Endothelial cell of umbilical vein (primary cell): ENCODE data around the gene LRRC59. TPM values are rescaled to one million over a fixed set of nuclear protein-coding genes. Genes with fewer than 3 reads are reported as not detected.

Experiments
- BruUV-seq: library from RNA; stranded (reverse); fragments of 400-500 nt; replicated peaks from 2 replicates; lab custom pipeline; 2021; lab: Mats Ljungman, UMichigan
- CTCF ChIA-PET: fragments of 300-600, 350-600 bp; sonication (Branson Sonifier 250); formaldehyde crosslinking; loops from one replicate; lab custom pipeline; 2021; ENCODE audit warnings: antibody characterized with exemption, inconsistent platforms; lab: Charles Lee
- POLR2A ChIA-PET: fragments of 300-600, 350-600 bp; sonication (Branson Sonifier 250); formaldehyde crosslinking; loops from one replicate; lab custom pipeline; 2021; ENCODE audit warnings: antibody characterized with exemption, inconsistent platforms; lab: Charles Lee
- DNase-seq: peaks from one replicate; pipeline ENCODE4 v3.0.0-alpha.2; 2011; ENCODE audit warnings: low read depth, low spot score
- FAIRE-seq: peaks from 2 replicates; lab custom pipeline; 2011; peaks lifted over from hg19 to GRCh38; lab: Jason Lieb, UNC
- H2AFZ ChIP-seq: 2 replicates; pipeline ENCODE4 v1.6.0; 2012; ENCODE audit warnings: low read depth, low read length, control low read depth, inconsistent platforms
- H3K27ac ChIP-seq: 2 replicates; pipeline ENCODE4 v1.5.1; 2011; ENCODE audit warnings: low read depth, mild to moderate bottlenecking, control low read depth, low read length, moderate library complexity; ENCODE audit not compliant: insufficient read depth
- H3K27me3 ChIP-seq, 2 experiments: 2 replicates each; pipeline versions ENCODE4 v1.6.0 to v1.6.1; 2011; ENCODE audit warnings: low read length in 2 of 2, mixed read lengths in 1 of 2; ENCODE audit not compliant: control insufficient read depth in 2 of 2, insufficient read depth in 2 of 2
- H3K36me3 ChIP-seq, 2 experiments: 2 replicates in 1 of 2; 3 replicates in 1 of 2; pipeline ENCODE4 v1.5.1; 2011; ENCODE audit warnings: low read length in 2 of 2, mild to moderate bottlenecking in 1 of 2, moderate library complexity in 1 of 2; ENCODE audit not compliant: control insufficient read depth in 2 of 2, insufficient read depth in 2 of 2; ENCODE audit errors: extremely low read depth in 1 of 2
- H3K4me1 ChIP-seq: 3 replicates; pipeline ENCODE4 v1.5.1; 2011; ENCODE audit warnings: mild to moderate bottlenecking, low read length; ENCODE audit not compliant: control insufficient read depth, insufficient read depth; ENCODE audit errors: extremely low read depth
- H3K4me2 ChIP-seq: 2 replicates; pipeline ENCODE4 v1.6.1; 2011; ENCODE audit warnings: low read length, control low read depth, mixed read lengths; ENCODE audit not compliant: insufficient read depth
- H3K4me3 ChIP-seq, 3 experiments: fragments of 200-600 bp in 1 of 3; sonication (generic), shearing (Covaris generic) in 1 of 3; replicated peaks in 1 of 3; 2 replicates each; pipeline ENCODE4 v1.5.1; 2011 to 2016; ENCODE audit warnings: control low read depth in 3 of 3, low read length in 3 of 3, mild to moderate bottlenecking in 2 of 3, inconsistent platforms in 1 of 3, low read depth in 1 of 3, moderate library complexity in 1 of 3; ENCODE audit not compliant: insufficient read depth in 1 of 3
- H3K79me2 ChIP-seq: 2 replicates; pipeline ENCODE4 v1.6.0; 2012; ENCODE audit warnings: low read length, inconsistent platforms; ENCODE audit not compliant: control insufficient read depth, insufficient read depth
- H3K9ac ChIP-seq: replicated peaks from 2 replicates; pipeline ENCODE3; 2011; ENCODE audit warnings: low read length, control low read depth; ENCODE audit not compliant: insufficient read depth; ENCODE audit errors: extremely low read depth
- H3K9me1 ChIP-seq: replicated peaks from 3 replicates; pipeline ENCODE4 v1.6.0; 2011; ENCODE audit warnings: mild to moderate bottlenecking, low read length; ENCODE audit not compliant: control insufficient read depth, insufficient read depth; ENCODE audit errors: extremely low read depth
- H3K9me3 ChIP-seq: replicated peaks from 2 replicates; pipeline ENCODE4 v1.5.1; 2012; ENCODE audit warnings: low read length, inconsistent platforms; ENCODE audit not compliant: control insufficient read depth, insufficient read depth
- H4K20me1 ChIP-seq: replicated peaks from 2 replicates; pipeline ENCODE3; 2011; ENCODE audit warnings: mild to moderate bottlenecking, low read length; ENCODE audit not compliant: control insufficient read depth, insufficient read depth; ENCODE audit errors: extremely low read depth
- CTCF ChIP-seq, 2 donors: IDR thresholded peaks; 1 replicate in 1 of 2; 2 replicates in 1 of 2; pipeline ENCODE4 v1.5.1; 2011; ENCODE audit warnings: low read length in 2 of 2, mild to moderate bottlenecking in 2 of 2, moderate library complexity in 2 of 2, control low read depth in 1 of 2, inconsistent platforms in 1 of 2, low read depth in 1 of 2; ENCODE audit not compliant: insufficient read depth in 1 of 2; ENCODE audit errors: extremely low read depth in 1 of 2
- EZH2 ChIP-seq: IDR thresholded peaks from 2 replicates; pipeline ENCODE4 v1.6.1; 2012; ENCODE audit warnings: borderline replicate concordance, low read depth, mild to moderate bottlenecking, moderate library complexity, low read length, inconsistent platforms; ENCODE audit not compliant: severe bottlenecking
- FOS ChIP-seq: IDR thresholded peaks from 2 replicates; pipeline ENCODE4 v1.6.1; 2011; ENCODE audit warnings: mild to moderate bottlenecking, low read length, moderate library complexity, borderline replicate concordance; ENCODE audit not compliant: insufficient read depth
- GATA2 ChIP-seq: IDR thresholded peaks from 2 replicates; pipeline ENCODE4 v1.7.0; 2011; ENCODE audit warnings: low read depth, mild to moderate bottlenecking, moderate library complexity, mixed read lengths, low read length; ENCODE audit not compliant: insufficient read length, insufficient read depth
- JUN ChIP-seq: IDR thresholded peaks from 2 replicates; pipeline ENCODE4 v1.6.1; 2011; ENCODE audit warnings: borderline replicate concordance, low read depth; ENCODE audit not compliant: insufficient read length, insufficient read depth
- MYC ChIP-seq: IDR thresholded peaks from one replicate; pipeline ENCODE4 v1.6.1; 2011; ENCODE audit warnings: mild to moderate bottlenecking, low read depth, low read length
- POLR2A ChIP-seq: IDR thresholded peaks from 2 replicates; pipeline ENCODE4 v1.6.1; 2012; ENCODE audit warnings: low read depth, mild to moderate bottlenecking, control low read depth, low read length
- POLR2AphosphoS5 ChIP-seq: IDR thresholded peaks from 2 replicates; pipeline ENCODE4 v1.6.1; 2012; ENCODE audit warnings: low read depth, mild to moderate bottlenecking, control low read depth, low read length, moderate library complexity; ENCODE audit not compliant: insufficient read depth
- dilution Hi-C: fragments of 300-500 bp; cut with MboI; formaldehyde crosslinking; loops from one replicate; pipeline ENCODE4 v1.15.0; 2019; ENCODE audit warnings: low sequenced_read_pairs; ENCODE audit not compliant: extremely low pct_ligation_motif_present
- intact Hi-C: fragments of 100-400 bp; cut with micrococcal nuclease; formaldehyde crosslinking; loops from one replicate; pipeline ENCODE4 v1.10.0; 2022
- polyA plus RNA-seq, 4 experiments: library from polyadenylated mRNA; depleted of rRNA in 3 of 4; stranded (reverse) in 3 of 4; unstranded in 1 of 4; fragments of >200 nt; gene quantifications; 2 replicates each; pipeline versions ENCODE4 v1.2.1 to v1.2.3, GENCODE V29; 2011 to 2012; ENCODE audit warnings: missing spikeins in 1 of 4
- total RNA-seq: library from RNA; stranded (reverse); gene quantifications from 2 replicates; pipeline ENCODE4 v1.2.3, GENCODE V29; 2021
- TF ChIP-seq, protein P1 (sequence below): IDR thresholded peaks from 2 replicates; pipeline ENCODE4 v1.6.1; 2011; ENCODE audit not compliant: insufficient read depth, insufficient read length

LRRC59 gene
- total and polyA plus RNA-seq, 2 donors (not counting 3 experiments of a cell fraction or from before 2014, with no cell fraction given): 93.9 to 183 TPM

DNA sequence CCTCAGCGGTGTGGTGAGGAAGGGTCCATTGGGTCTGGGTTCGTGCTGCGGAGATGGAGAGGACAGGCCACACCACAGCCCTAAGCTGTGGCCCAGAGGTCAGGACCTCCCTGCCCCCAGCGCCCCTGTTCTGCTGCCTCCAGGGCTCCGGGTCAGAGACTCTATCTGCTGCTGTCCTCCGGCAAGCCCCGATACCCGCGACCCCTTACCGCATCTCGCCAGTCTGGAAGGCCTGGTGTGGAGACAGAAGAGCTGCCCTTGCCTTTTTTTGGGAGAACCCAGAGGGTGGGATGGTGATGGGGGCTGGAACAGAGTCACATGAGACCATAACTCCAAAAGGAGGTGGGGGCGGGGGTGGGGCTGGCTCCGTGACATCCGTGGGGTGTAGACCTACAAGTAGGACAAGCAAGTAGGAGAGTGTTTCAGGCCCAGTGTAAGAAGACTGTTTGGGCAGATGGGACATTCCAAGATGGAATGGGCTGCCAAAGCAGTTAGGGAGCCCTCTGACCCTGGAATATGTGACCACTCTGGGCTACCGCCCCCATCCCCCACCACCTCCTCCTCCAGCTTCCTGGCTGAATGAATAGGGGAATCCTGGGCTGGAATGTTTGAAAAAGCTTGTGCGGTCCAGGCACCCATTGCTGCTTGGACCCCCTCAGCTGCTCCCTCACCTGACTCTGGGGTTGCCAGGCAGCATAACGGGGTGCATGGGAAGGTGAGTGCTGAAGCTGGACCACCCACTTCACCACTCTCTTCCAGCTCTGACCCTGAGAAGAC is 50.0 kb downstream of the LRRC59 start:
- peaks cover 0 to 5% of the 10 kb centered on the region in 2 experiments for H3K27me3 ChIP-seq
- no peaks in the 10 kb centered on the region for H3K36me3 ChIP-seq
- DNase-seq (no peak), FAIRE-seq (no peak)
- BruUV-seq: TSS peak; percentile 21
- H3K4me1 ChIP-seq: peaks cover 28% of the 10 kb centered on the region
- CTCF ChIA-PET: interaction anchor here (1.4 to 4.9 kb wide), 4 partner anchors 15 to 207 kb away, joined by 3 to 24 read pairs (median 3); no protein-coding TSS in a partner anchor
- H4K20me1 ChIP-seq: no peaks in the 10 kb centered on the region
- no peak overlapping the region for H2AFZ ChIP-seq
- POLR2A ChIA-PET: no interaction called here
- TF ChIP-seq POLR2AphosphoS5: no peak
- TF ChIP-seq, protein P1, sequence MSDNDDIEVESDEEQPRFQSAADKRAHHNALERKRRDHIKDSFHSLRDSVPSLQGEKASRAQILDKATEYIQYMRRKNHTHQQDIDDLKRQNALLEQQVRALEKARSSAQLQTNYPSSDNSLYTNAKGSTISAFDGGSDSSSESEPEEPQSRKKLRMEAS: no peak
- no peak for TF ChIP-seq POLR2A
- TF ChIP-seq MYC: no peak
- TF ChIP-seq JUN: no peak
- no peak for TF ChIP-seq FOS
- TF ChIP-seq EZH2: no peak
- TF ChIP-seq CTCF (IDR thresholded peaks at IDR 0.05; ENCODE audit: extremely low read depth in 1 of 2, insufficient read depth in 1 of 2, low read depth in 1 of 2, low read length in 2 of 2): no peak
- no peak for TF ChIP-seq GATA2
- dilution Hi-C loops (no loop called here), intact Hi-C loops (no loop called here)
- H3K9me1 ChIP-seq: no peaks in the 10 kb centered on the region
- H3K9ac ChIP-seq: peak overlapping the region; percentile 74
- no peak overlapping the region for H3K27ac ChIP-seq
- no peaks in the 10 kb centered on the region for H3K9me3 ChIP-seq
- peaks cover 14% of the 10 kb centered on the region for H3K79me2 ChIP-seq
- H3K4me2 ChIP-seq: peak overlapping the region; percentile 93
- peak overlapping the region; percentile 80 to 90 (median 84) for H3K4me3 ChIP-seq
